ENCODE measurements around the gene CFDP1.
A peak's percentile ranks its signal among the peaks of the same experiment; 100 is the strongest.

CFDP1 gene

GRCh38 chr16:75317532-75317931 is 115.8 kb downstream of the CFDP1 start:
- no peak for DNase-seq

- no peak for DNase-seq
Measured at GRCh38 chr16:75317101-75317522, 116.2 kb downstream of the CFDP1 start.

GRCh38 chr16:75315539-75316306 is 117.6 kb downstream of the CFDP1 start:
- no peak for DNase-seq

- DNase-seq = no peak
Measured at GRCh38 chr16:75312875-75313274, 120.4 kb downstream of the CFDP1 start.

GRCh38 chr16:75311383-75311938 is 121.8 kb downstream of the CFDP1 start:
- no peak for DNase-seq

GRCh38 chr16:75310541-75310940 is 122.8 kb downstream of the CFDP1 start:
- no peak for DNase-seq

GRCh38 chr16:75309899-75310430 is 123.3 kb downstream of the CFDP1 start:
- no peak for DNase-seq

GRCh38 chr16:75309156-75309555 is 124.1 kb downstream of the CFDP1 start:
- no peak for DNase-seq

- no peak for DNase-seq
Measured at GRCh38 chr16:75308011-75308410, 125.3 kb downstream of the CFDP1 start.

- DNase-seq = no peak
Measured at GRCh38 chr16:75307506-75307905, 125.8 kb downstream of the CFDP1 start.

- DNase-seq = no peak
Measured at GRCh38 chr16:75306099-75306762, 127.1 kb downstream of the CFDP1 start.

- DNase-seq = peak in 2 of 5 donors; percentile 5 to 6
Measured at GRCh38 chr16:75305364-75306098, 127.8 kb downstream of the CFDP1 start.

- no peak for DNase-seq
Measured at GRCh38 chr16:75304521-75305363, 128.6 kb downstream of the CFDP1 start.

- DNase-seq = no peak
Measured at GRCh38 chr16:75301804-75302203, 131.5 kb downstream of the CFDP1 start.

- DNase-seq = no peak
Measured at GRCh38 chr16:75298267-75298666, 135.0 kb downstream of the CFDP1 start.

GRCh38 chr16:75296606-75297005 is 136.7 kb downstream of the CFDP1 start:
- DNase-seq = no peak

GRCh38 chr16:75294773-75295459 is 138.4 kb downstream of the CFDP1 start:
- DNase-seq = no peak

GRCh38 chr16:75293772-75294171 is 139.5 kb downstream of the CFDP1 start:
- no peak for DNase-seq

GRCh38 chr16:75293173-75293572 is 140.1 kb downstream of the CFDP1 start:
- DNase-seq = no peak

- no peak for DNase-seq
Measured at GRCh38 chr16:75292691-75293090, 140.6 kb downstream of the CFDP1 start.

- no peak for DNase-seq
Measured at GRCh38 chr16:75289189-75289588, 144.1 kb downstream of the CFDP1 start.

Data from T-helper 1 cell (primary cell).